HEK293T (cell line): ENCODE measurements around the gene HOXD10.

ENCODE experiments used
- CTCF ChIA-PET: fragments of 350-600 bp; formaldehyde crosslinking; extraction: SDS; loops from one replicate; lab custom pipeline; 2021; ENCODE audit warnings: antibody characterized with exemption, inconsistent platforms; lab: Yijun Ruan, JAX
- POLR2A ChIA-PET: fragments of 350-600 bp; formaldehyde crosslinking; extraction: SDS; loops from one replicate; lab custom pipeline; 2020; ENCODE audit warnings: antibody characterized with exemption, inconsistent platforms; lab: Yijun Ruan, JAX
- DNase-seq: peaks from one replicate; pipeline ENCODE4 v3.0.0; 2012; ENCODE audit warnings: mixed read lengths; ENCODE audit errors: extremely low spot score
- ARNT ChIP-seq: fragments of 450-650 bp; IDR thresholded peaks from 2 replicates; pipeline ENCODE4 v1.6.1; 2017; ENCODE audit warnings: mild to moderate bottlenecking
- BHLHE40 ChIP-seq: fragments of 450-650 bp; IDR thresholded peaks from 2 replicates; pipeline ENCODE4 v1.6.1; 2016; ENCODE audit warnings: mild to moderate bottlenecking, moderate library complexity, borderline replicate concordance
- CTBP1 ChIP-seq: fragments of 450-650 bp; IDR thresholded peaks from 2 replicates; pipeline ENCODE4 v1.6.1; 2016; ENCODE audit warnings: borderline replicate concordance
- ELF4 ChIP-seq: fragments of 450-650 bp; IDR thresholded peaks from 2 replicates; pipeline ENCODE4 v1.6.1; 2017; ENCODE audit warnings: antibody characterized with exemption
- FOXA1 ChIP-seq: fragments of 450-650 bp; IDR thresholded peaks from 2 replicates; pipeline ENCODE4 v1.6.1; 2016; ENCODE audit warnings: mild to moderate bottlenecking
- FOXK2 ChIP-seq: fragments of 450-650 bp; IDR thresholded peaks from 2 replicates; pipeline ENCODE4 v1.6.1; 2016; ENCODE audit warnings: mild to moderate bottlenecking
- FOXM1 ChIP-seq: fragments of 450-650 bp; IDR thresholded peaks from 2 replicates; pipeline ENCODE4 v1.6.1; 2017; ENCODE audit warnings: mild to moderate bottlenecking, borderline replicate concordance
- HDGF ChIP-seq: fragments of 450-650 bp; IDR thresholded peaks from 2 replicates; pipeline ENCODE4 v1.6.1; 2017; ENCODE audit warnings: antibody characterized with exemption, borderline replicate concordance
- L3MBTL2 ChIP-seq: fragments of 450-650 bp; conservative IDR thresholded peaks from 2 replicates; pipeline ENCODE4 v1.6.1; 2016; ENCODE audit warnings: mild to moderate bottlenecking
- LEF1 ChIP-seq: fragments of 450-650 bp; IDR thresholded peaks from 2 replicates; pipeline ENCODE4 v1.6.1; 2017; ENCODE audit warnings: mild to moderate bottlenecking, borderline replicate concordance
- NFRKB ChIP-seq: fragments of 450-650 bp; IDR thresholded peaks from 2 replicates; pipeline ENCODE4 v1.6.1; 2016; ENCODE audit warnings: mild to moderate bottlenecking, moderate library complexity
- SP1 ChIP-seq: fragments of 450-650 bp; IDR thresholded peaks from 2 replicates; pipeline ENCODE4 v1.6.1; 2017
- SUZ12 ChIP-seq: fragments of 450-650 bp; IDR thresholded peaks from 2 replicates; pipeline ENCODE4 v1.6.1; 2016; ENCODE audit warnings: mild to moderate bottlenecking
- TARDBP ChIP-seq: fragments of 450-650 bp; IDR thresholded peaks from 2 replicates; pipeline ENCODE4 v1.6.1; 2016
- ZNF384 ChIP-seq: fragments of 450-650 bp; IDR thresholded peaks from 2 replicates; pipeline ENCODE4 v1.6.1; 2016
- TF ChIP-seq, protein P1 (sequence below): fragments of 450-650 bp; IDR thresholded peaks from 2 replicates; pipeline ENCODE4 v1.6.1; 2016

HOXD10 gene

DNA sequence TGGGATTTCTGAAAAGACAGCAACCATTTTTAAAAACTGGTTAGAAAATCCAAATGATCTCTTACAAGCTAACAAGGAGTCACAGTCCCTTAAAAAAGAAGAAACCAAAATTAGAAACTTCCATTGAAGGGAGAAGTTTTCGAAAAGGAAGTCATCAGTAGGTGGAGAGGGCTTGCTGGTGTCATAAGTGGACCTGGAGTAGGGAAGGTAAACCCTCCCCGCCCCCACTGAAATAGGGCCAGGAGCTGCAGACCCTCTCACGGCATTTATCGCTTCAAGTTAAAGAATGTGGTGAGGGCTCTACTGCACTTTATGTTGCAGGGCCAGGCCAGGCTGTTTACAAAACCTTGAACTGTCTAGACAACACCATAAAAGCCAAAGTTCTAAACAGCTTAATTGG lies 6.6 kb upstream of the HOXD10 start:
- DNase-seq, result no peak
- POLR2A ChIA-PET, result interaction anchor here (1.0 kb wide), 1 partner anchor 10 kb away, joined by 3 read pairs; no protein-coding TSS in a partner anchor
- TF ChIP-seq BHLHE40, result no peak
- no peak for TF ChIP-seq SP1
- TF ChIP-seq LEF1, result no peak
- TF ChIP-seq L3MBTL2, result no peak
- TF ChIP-seq ELF4, result no peak
- TF ChIP-seq, protein P1, sequence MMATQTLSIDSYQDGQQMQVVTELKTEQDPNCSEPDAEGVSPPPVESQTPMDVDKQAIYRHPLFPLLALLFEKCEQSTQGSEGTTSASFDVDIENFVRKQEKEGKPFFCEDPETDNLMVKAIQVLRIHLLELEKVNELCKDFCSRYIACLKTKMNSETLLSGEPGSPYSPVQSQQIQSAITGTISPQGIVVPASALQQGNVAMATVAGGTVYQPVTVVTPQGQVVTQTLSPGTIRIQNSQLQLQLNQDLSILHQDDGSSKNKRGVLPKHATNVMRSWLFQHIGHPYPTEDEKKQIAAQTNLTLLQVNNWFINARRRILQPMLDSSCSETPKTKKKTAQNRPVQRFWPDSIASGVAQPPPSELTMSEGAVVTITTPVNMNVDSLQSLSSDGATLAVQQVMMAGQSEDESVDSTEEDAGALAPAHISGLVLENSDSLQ, result no peak
- TF ChIP-seq CTBP1, result no peak
- no peak for TF ChIP-seq NFRKB
- no peak for TF ChIP-seq FOXM1
- no peak for TF ChIP-seq ARNT
- no peak for TF ChIP-seq TARDBP
- TF ChIP-seq SUZ12, result no peak
- no peak for TF ChIP-seq FOXA1
- TF ChIP-seq FOXK2, result no peak
- TF ChIP-seq ZNF384, result no peak
- TF ChIP-seq HDGF, result no peak
- CTCF ChIA-PET, result interaction anchor here (0.7 kb wide), 1 partner anchor 735 kb away, joined by 3 read pairs; no protein-coding TSS in a partner anchor

DNA sequence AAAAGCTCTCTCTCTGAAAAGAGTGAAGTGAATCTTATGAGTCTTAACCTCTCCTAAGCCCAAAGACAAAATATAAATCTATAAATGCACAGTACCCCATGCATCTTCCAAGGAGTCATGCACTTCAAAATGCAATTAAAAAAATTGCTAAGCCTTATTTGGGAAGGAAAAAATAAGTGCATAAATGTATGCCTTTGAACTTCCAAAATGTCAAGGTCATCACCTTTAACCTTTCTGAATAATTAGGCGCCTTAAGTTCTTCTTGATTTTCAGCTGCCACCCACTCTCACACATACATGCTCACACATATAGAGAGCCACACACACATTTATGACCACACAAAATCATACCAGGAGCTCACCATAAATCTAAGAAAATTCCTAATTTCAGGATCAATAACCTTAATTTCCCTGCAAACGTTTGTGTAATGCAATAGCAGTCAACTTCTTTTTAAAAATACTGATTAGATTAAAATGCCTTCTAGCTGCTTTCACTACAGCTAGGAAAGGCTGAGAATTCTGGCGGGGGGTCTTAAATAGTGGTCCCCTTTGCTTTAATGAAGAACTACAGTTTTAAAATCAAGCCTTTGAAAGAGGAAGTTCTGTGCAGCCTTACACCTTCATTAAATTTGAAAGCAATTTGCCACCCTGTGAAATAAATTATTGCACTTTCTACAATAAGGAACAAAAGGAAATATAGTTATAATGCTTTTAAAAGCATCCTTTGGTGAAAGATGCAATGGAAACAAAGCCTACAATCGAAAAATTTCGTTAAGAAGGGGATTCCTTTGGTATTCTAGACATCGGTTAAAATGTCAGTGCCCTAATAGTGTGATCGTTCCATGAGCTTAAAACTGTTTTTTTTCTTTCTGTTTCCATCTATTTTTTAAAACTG lies 5.9 kb upstream of the HOXD10 start:
- ChIA-PET POLR2A (interaction anchor here (1.0 to 1.3 kb wide), 2 partner anchors 10 to 14 kb away, joined by 3 to 4 read pairs; no protein-coding TSS in a partner anchor), CTCF (interaction anchor here (0.7 to 0.8 kb wide), 3 partner anchors 16 to 734 kb away, joined by 3 read pairs; no protein-coding TSS in a partner anchor)
- TF ChIP-seq HDGF (no peak), NFRKB (no peak)
- TF ChIP-seq, protein P1, result no peak
- no peak for DNase-seq

GRCh38 chr2:176111309-176111663 lies 5.3 kb upstream of the HOXD10 start:
- ChIA-PET CTCF (interaction anchor here (0.6 to 0.8 kb wide), 2 partner anchors 16 to 459 kb away, joined by 3 read pairs; no protein-coding TSS in a partner anchor), POLR2A (interaction anchor here (1.3 kb wide), 1 partner anchor 15 kb away, joined by 4 read pairs; no protein-coding TSS in a partner anchor)
- no peak for DNase-seq
- no peak for TF ChIP-seq L3MBTL2
- TF ChIP-seq TARDBP, result no peak
- no peak for TF ChIP-seq ARNT
- TF ChIP-seq SP1, result no peak
- no peak for TF ChIP-seq BHLHE40
- no peak for TF ChIP-seq FOXM1

DNA sequence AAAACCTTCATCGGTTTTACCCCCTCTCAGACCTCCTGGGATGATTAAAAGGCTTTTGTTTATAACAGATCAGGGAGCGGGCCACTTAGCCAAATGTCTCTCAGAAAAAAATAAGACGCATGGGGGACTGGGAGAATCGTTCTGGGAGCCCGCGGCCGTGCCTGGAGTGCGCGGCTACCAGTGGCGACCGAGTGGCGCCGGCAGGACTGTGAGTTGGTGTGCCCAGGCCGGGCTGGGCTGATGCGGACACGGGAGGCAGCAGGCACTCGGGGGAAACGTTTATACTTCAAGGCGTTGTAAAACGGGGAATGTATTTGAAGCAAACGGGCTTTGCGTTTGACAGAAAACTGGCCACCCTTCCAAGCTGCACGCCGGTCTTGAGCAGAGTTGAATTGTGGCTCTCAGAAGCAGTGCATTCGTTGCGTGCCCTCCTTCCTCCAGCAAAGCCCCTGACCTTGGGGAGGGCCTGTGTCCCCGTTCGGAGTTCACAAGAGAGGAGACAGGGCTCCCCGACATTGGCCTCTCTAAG lies 4.7 kb upstream of the HOXD10 start:
- CTCF ChIA-PET, result interaction anchor here (0.6 kb wide), 1 partner anchor 459 kb away, joined by 3 read pairs; no protein-coding TSS in a partner anchor
- POLR2A ChIA-PET, result no interaction called here
- TF ChIP-seq SUZ12 (no peak), HDGF (no peak), LEF1 (no peak), ELF4 (no peak), FOXA1 (no peak), ARNT (no peak), L3MBTL2 (no peak), CTBP1 (no peak), NFRKB (no peak), TARDBP (no peak), FOXK2 (no peak), BHLHE40 (no peak)
- TF ChIP-seq, protein P1, result no peak
- DNase-seq, result no peak

GRCh38 chr2:176112375-176113302 lies 3.9 kb upstream of the HOXD10 start:
- ChIA-PET CTCF (no interaction called here), POLR2A (interaction anchor here (1.3 kb wide), 1 partner anchor 8 kb away, joined by 4 read pairs; no protein-coding TSS in a partner anchor)
- DNase-seq, result no peak
- TF ChIP-seq LEF1, result no peak
